Measurements from ENCODE around the gene ATP2B2. TPM values are rescaled to one million over a fixed set of nuclear protein-coding genes. Genes with fewer than 3 reads are reported as not detected.

The ATP2B2 gene
- total RNA-seq, 1 experiment from 2014 or later, result not detected

GRCh38 chr3:10351013-10351735, 154.2 kb downstream of the ATP2B2 start:
- BruUV-seq (replicated peaks), result no TSS peak
- no peaks in the 10 kb centered on the region for H3K9me2 ChIP-seq (ENCODE audit: insufficient read depth)
- intact Hi-C loops (cut with micrococcal nuclease), result no loop called here
- H3K9me3 ChIP-seq (ENCODE audit: control insufficient read depth in 1 of 2, insufficient read depth in 1 of 2, low read depth in 1 of 2, low read length in 2 of 2), result no peaks in the 10 kb centered on the region
- ATAC-seq (peak; percentile 92), DNase-seq (ENCODE audit: low read depth, low spot score) (no peak)
- no peaks in the 10 kb centered on the region for H3K36me3 ChIP-seq (ENCODE audit: control insufficient read depth in 1 of 2, insufficient read depth in 2 of 2, low read length in 2 of 2)
- ChIA-PET RAD21 (ENCODE audit: low non-redundant PET in 1 of 2, low total read pairs in 2 of 2, uncharacterized antibody in 2 of 2, unreplicated experiment in 2 of 2) (no interaction called here), CTCF (no interaction called here), POLR2A (no interaction called here)
- H3K27me3 ChIP-seq (ENCODE audit: insufficient read depth, low read length), result no peaks in the 10 kb centered on the region; the same call in 1 of the 2 replicates
- H3K4me2 ChIP-seq (ENCODE audit: low read length), result no peak overlapping the region
- H4K20me1 ChIP-seq (ENCODE audit: insufficient read depth), result no peaks in the 10 kb centered on the region
- no peak overlapping the region for H3K4me3 ChIP-seq (replicated peaks in 1 of 2; ENCODE audit: low read depth in 1 of 2, low read length in 2 of 2)
- H3K9ac ChIP-seq (ENCODE audit: low read length), result no peak overlapping the region
- no peak for TF ChIP-seq CBX3 (IDR thresholded peaks at IDR 0.05; ENCODE audit: low read depth)
- no peak for TF ChIP-seq EZH2 (IDR thresholded peaks at IDR 0.05)
- TF ChIP-seq CTCF (IDR thresholded peaks at IDR 0.05 in 2 of 3, conservative IDR thresholded peaks at IDR 0.05 in 1 of 3; ENCODE audit: borderline replicate concordance in 1 of 3, insufficient read depth in 1 of 3, low read depth in 2 of 3, low read length in 2 of 3), result no peak
- TF ChIP-seq SIN3A (IDR thresholded peaks at IDR 0.05; ENCODE audit: low read depth), result no peak
- TF ChIP-seq YY1 (IDR thresholded peaks at IDR 0.05; ENCODE audit: extremely low read depth, insufficient replicate concordance, low read depth, low read length), result no peak
- TF ChIP-seq, protein P1, sequence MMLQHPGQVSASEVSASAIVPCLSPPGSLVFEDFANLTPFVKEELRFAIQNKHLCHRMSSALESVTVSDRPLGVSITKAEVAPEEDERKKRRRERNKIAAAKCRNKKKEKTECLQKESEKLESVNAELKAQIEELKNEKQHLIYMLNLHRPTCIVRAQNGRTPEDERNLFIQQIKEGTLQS (IDR thresholded peaks at IDR 0.05), result no peak
- no peak for TF ChIP-seq ELF1 (IDR thresholded peaks at IDR 0.05; ENCODE audit: borderline replicate concordance, low read depth)
- TF ChIP-seq POLR2AphosphoS5 (IDR thresholded peaks at IDR 0.05; ENCODE audit: low read depth, low read length), result no peak
- no peak for TF ChIP-seq EZH2phosphoT487 (IDR thresholded peaks at IDR 0.05; ENCODE audit: borderline replicate concordance)
- no peak for TF ChIP-seq EGR1 (IDR thresholded peaks at IDR 0.05; ENCODE audit: low read depth)
- TF ChIP-seq ZFX (IDR thresholded peaks at IDR 0.05), result no peak
- TF ChIP-seq RAD21 (IDR thresholded peaks at IDR 0.05; ENCODE audit: low read depth), result no peak
- TF ChIP-seq ZNF274 (IDR thresholded peaks at IDR 0.05; ENCODE audit: low read depth, low read length), result no peak
- no peak for TF ChIP-seq SRF (IDR thresholded peaks at IDR 0.05; ENCODE audit: low read depth)
- H2AFZ ChIP-seq (ENCODE audit: low read depth, low read length, poor library complexity, severe bottlenecking), result peak overlapping the region; percentile 49
- no peaks in the 10 kb centered on the region for H3K79me2 ChIP-seq (ENCODE audit: insufficient read depth, low read length)
- no peaks in the 10 kb centered on the region for H3K4me1 ChIP-seq (ENCODE audit: control insufficient read depth in 1 of 2, insufficient read depth in 2 of 2, low read length in 2 of 2)
- H3K27ac ChIP-seq (ENCODE audit: low read depth, low read length), result no peak overlapping the region

Data from HCT116 (cell line).